Cerebellar nuclear complex (tissue), 1 donor: Measurements from ENCODE around the gene CCNY.
"Not testable (repeated sequence)": the region's sequence is repeated elsewhere in the genome, so short reads cannot be mapped to it uniquely, and the experiment has no call there.

ENCODE experiments used
- DNase-seq, 2 experiments: peaks; one replicate each; lab custom pipeline; 2025; lab: John Stamatoyannopoulos, UW

The CCNY gene

DNA sequence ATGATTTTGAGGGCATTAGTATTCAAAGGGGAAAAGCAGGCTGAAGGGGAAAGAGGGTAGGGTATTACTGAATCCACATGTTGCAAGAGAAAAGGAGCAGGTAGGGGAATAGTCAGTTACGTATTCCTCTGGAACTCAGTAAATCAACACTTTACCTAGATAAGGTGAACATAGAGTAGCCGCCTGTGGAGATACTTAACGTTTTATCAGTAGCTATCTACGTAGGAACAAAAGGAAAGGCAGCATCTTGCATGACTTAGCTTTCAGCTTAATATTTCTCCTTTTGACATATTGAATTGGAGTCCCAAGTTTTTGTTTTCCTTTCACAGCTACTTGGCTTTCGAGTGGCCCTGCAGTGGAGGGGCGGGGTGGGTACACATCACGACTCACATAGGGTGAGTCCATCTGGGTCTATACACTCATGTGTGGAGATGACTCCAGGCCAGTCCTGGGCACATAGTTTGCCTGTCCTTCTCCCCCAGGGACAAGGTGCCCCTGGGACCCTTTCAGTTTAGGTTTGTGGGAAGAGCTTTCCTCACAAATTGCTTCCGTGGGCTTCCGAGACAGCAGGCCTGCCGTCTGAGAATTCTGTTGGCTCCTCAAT lies 48.1 kb downstream of the CCNY start:
- DNase-seq: no peak

DNA sequence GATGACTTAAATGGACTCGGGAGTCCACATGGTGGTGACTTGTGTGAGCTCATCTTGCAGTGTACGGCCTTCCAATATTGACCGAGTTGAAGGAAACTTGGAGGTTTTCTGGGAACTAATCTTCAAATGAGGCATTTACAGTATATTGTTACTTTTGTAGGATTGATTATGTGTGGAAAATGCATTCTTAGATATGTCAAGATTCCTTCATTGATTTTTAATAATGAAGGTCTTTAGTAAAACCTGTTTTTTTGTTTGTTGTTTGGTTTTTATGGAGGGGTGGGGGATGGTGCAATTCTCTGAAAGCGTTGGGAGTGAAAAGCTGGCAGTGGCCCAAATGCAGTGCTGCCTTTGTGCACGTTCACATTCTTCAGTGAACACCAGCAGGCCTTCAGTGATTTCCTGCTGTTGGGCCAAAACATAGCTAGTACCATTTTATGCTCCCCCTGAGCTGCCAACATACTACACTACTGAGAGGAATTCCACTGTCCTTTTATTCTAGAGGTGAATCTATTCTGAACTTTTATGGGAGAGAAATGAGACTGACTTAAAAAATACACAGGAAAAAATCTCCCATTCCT lies 50.4 kb downstream of the CCNY start:
- DNase-seq: no peak

DNA sequence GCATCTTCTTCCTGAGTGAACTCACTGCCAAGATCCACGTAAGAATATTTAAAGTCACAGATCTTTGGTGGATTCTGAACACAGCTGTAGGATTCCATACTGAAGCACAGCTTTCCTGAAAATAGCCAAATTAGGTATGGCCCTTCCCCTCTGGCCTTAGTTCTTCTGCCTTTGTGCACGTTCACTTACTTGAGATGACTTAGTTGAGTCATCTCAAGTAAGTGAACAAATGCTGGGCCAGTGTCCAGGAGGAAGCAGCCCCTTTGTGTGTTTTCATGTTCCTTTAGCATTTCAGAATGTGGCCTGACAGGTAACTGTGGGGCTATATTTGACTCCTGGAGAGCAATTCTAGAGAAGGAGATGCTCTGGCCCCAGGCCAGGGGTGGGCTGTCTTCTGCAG lies 51.5 kb downstream of the CCNY start:
- no peak for DNase-seq

DNA sequence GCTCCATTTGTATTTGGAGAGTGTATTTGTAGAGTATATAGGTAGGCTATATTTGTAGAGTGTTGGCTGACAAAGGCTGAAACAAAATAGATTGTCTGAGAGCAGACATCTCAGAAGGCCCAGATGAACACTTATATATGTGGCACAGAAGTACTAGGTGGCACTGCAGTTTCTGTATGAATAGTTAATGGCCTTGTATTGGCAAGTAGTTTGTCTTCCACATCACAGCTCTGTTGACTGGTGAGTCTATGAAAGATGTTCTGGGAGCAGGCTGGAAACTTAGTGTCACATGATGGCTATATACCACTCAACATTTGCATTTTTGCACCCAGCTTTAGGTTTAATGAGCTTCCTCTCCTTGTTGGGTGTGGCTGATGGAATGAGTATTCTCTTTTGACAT lies 51.9 kb downstream of the CCNY start:
- no peak for DNase-seq

DNA sequence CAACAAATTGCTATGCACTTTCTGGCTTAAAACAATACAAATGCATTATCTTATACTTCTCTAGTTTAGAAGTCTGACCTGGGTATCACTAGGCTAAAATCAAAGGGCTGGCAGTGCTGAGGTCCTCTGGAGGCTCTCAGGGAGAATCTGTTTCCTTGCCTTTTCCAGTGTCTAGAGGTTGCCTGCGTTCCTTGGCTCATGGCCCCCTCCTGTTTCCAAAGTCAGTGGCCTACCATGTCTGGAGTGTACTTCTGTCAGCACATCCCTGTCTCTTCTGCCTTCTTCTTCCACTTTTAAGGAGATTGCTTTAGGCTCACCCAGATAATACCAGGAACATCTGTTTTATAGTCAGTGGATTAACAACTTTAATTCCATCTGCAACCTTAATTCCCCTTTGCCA lies 52.4 kb downstream of the CCNY start:
- no peak for DNase-seq

DNA sequence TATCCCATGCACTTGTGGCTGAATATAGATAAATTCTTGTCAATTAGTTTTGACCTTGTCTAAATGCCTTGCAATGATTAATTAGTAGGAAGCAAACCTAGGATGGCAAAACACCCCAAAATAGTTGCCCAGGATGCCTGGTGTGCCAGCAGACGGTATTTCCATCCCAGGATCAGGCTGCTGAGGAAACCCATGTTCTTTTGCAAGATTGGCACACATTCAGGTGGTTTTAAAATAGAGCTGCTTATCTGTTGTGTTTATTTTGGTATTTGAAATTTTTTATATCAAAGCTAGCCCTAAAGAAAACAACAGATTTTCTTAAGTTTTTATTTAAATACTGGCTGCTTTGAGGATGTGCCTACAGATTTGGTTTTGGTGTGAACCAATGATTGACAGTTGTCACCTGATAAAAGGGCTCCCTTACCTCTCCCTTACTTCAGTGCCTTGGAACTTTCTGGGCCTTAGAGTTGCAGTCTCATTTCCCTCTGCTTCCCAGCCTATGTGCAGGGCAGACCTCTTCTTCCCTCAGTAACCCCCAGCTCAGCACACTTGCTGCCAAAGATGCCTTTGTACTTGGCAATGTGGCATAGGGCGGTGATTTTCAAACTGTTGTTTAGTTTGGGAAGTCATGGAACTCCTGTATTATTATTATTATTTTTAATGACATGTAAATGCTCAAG lies 54.0 kb downstream of the CCNY start:
- no peak for DNase-seq

DNA sequence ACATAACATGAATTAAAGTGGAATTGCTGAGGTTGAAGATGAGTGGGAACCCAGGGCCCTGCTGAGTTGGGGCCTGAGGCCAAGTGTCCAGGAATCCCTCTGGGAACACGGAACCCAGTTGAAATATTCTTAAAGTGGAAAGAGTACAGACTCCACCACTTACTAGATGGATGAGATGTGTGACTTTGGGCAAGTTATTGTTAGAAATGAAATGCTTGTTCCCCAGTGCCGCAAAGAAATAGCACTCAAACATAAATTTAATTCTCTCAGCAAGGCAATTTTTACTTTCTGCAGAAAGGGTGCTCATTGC lies 54.5 kb downstream of the CCNY start:
- no peak for DNase-seq

DNA sequence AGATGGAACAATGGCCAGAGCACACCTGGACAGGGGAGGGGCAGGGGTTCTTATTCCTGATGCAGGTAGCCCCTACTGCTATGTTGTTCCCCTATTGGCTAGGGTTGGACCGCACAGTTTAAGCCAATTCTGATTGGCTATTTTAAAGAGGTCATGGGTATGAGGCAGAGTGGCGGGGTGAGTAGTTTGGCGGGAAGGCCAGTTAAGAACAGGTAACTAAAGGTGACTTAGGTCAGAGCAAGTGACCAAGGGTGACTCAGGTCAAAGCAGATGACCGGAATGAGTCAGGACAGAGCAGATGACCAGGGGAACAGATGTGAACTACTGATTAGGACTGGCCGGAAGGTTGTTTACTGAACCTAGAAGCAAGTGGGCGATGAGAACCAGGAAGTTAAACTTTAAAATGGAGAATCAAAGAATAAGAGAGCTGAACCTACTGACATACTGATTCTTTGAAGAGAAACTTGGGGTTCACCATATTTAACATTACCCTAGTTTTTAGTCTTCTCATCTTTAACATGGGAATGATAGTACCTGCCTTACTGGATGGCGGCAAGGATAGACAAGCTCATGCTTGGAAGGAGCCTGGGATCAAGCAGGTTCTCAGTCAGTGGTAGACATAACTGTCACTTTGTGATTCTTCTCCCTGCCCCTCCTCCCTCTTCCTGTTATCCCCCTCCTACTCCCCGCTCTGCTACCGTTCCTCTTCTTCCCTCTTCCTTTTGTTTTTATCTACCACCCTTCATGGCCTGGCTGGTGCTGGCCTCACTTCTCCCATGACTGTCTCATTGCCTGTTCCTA lies 55.0 kb downstream of the CCNY start:
- DNase-seq: no peak

DNA sequence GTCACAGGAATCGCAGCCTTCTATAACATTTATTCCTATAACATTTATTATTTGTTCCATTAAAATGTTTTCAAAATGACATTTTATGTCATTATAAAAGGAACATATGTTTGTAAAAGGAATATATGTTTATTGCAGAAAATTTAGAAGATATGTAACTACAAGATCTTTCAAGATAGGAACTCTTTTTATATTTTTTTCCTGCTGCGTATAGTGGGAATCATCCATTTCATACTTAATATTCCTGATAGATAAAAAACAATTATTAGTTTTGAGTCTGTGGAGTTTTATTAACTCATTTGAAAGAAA lies 55.6 kb downstream of the CCNY start:
- no peak for DNase-seq

DNA sequence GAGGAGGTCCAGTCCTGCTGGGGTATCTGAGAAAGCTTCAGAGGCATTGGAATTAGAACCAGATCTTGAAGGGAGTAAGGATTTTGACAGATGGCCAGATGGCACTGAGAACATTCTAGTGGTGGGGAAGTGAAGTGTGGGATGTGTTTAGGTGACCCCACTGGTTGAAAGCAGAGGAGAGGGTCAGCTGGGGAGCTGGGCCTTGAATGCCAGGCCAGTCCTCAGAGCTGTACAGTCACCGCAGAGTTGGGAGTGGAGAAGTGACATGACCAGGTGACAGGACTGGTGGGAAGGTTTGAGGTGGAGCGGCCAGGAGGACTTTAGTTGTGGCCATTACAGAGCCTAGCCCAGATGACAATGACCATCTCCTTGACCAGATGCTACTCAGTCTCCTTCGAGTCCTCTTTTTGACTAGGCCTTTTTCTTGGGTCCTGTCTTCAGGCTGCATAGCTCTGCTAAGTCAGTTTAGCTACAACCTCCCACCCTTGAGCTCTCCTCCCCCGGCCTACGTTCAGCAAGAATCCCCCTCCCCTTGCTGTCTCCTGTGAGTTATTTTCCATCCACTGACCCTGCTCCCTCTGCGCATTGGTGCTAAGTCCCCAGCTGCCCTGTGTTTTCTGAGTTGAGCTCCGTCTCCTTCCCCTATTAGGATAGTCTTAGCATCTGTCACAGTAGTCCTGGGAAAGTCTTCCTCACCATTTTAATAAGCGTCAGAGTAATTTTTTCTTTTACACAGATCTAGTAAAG lies 56.3 kb downstream of the CCNY start:
- no peak for DNase-seq

DNA sequence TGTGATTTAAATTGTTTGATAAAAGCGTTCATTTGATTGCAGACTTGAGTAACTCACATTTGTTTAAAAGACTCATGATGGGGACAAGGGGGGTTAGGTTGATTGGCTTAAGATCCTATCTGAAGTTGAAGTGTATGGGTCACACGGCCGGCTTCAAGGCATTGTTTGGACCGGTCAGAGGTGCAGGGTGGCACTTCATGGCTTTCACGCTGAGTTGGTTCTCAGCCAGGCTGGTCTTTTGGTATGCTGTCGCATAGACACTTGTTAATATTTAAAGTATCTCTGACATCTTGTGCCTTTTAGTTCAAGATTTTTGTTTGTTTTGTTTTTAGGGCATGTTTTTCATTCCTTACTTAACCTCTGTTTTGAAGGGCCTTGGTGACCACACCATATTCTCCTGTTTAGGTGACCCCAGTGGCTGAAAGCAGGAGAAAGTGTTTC lies 58.1 kb downstream of the CCNY start:
- DNase-seq: no peak

DNA sequence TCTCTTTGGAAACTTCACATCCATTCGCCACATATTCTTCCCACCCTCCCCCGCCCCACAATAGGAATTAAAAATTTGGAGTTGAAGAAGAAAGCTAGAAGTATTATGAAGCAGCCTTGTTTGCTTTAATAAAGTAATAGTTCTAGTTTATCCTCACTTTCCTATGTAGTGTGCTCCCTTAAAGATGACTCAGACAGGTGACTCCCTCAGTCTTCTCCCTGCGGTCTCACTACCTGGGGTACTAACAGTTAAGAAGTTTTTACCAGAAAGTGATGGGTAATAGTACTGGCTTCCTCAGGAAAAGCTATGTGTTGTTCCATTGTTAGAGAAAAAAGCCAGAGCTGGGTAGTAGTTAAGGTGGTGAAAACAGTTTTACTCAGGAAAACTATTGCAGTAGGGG lies 58.6 kb downstream of the CCNY start:
- no peak for DNase-seq

DNA sequence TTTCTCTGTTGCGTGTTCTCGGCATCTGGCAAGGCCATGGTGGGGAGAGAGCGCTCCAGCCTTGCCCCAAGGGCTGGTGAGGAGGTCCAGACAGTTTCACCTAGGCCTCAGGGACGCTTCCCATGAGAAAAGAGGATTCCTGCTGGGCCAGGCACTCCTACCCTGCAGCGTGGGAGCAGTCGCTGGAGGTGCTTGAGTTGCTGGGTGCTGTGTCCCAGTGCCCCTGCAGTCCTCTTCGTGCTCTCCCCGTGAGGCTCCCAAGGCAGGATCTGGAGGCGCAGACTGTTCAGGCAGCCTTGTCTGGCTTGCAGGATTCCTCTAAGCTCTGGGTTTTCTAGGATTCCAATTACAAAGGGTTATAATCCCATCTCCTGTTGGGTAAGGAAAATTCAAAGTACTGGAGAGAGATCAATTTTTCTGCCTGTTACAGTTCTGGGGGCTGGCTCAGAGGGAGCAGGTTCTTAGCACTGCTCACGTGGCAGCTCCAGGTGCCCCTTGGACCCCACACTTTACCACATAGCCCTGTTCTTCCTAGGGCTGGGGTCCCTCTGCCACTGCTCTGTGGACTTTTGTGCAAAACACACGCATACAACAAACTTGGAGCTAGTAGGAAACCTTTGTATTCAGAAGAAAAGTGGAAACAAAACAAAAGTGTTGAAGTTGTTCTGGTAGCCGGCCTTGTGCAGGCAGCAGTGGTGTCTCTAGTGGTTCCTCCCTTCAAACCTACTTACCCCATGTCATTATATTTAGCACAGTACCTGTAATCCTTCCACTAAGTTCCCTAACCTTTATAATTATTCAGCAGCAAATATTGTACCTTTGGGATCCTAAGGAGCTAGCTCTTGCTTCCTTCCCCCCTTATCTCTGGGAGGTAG lies 60.5 kb downstream of the CCNY start:
- no peak for DNase-seq

DNA sequence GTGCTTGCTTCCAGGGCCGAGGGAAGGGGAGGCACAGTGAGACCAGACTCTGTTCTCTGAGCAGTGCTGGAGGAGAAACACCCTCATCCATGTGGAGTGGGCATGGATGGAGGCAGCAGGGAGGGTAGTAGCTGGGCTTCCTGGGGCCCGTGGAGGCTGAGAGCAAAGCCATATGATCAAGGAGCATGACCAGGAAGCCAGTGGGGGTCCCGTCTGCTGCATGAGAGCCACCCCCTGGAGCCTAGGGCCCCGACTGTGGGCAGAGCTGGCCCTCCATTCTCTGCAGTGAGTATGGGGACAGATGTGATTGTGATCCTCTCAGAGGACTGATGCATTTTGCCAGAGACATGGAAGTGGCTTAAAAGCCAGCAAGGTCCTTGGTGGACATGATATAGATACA lies 61.6 kb downstream of the CCNY start:
- DNase-seq: no peak

DNA sequence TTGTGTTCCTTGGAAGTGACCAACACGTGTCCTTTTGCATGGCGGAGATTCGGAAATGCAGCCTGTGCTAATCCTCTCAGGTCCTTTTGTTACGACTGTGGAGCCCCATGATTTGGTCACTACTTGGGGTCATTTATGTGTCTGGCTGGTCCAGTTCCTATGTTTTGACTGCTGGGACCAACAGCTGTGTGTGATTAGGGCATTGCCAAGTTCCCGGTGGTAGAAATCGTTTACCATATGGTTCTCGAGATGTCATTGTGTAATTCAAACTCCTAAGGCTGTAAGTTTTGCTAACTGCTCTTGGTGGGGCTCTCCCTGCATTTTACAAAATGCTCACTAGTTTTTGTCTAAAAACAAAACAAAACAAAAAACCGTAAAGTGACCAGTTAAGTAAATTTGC lies 62.0 kb downstream of the CCNY start:
- DNase-seq: no peak

DNA sequence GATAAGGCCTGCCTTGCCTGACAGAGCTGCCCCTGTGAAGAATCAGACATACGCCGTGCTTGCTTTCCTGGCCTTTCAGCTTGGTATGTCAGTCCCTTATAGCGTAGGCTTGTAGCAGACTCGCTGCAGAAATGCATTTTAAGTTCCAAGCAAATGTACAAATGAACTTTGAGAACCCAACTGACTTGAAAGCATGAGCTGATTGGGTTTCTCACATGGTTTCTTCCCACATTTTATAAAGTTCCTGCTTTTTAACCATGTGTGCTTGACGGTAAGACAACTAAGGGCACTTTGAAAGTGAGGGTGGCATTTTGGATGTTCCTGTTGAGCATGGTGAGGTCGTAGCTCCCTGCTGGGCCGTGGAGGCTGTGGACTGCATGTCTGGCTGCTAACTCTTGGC lies 62.6 kb downstream of the CCNY start:
- DNase-seq: no peak

DNA sequence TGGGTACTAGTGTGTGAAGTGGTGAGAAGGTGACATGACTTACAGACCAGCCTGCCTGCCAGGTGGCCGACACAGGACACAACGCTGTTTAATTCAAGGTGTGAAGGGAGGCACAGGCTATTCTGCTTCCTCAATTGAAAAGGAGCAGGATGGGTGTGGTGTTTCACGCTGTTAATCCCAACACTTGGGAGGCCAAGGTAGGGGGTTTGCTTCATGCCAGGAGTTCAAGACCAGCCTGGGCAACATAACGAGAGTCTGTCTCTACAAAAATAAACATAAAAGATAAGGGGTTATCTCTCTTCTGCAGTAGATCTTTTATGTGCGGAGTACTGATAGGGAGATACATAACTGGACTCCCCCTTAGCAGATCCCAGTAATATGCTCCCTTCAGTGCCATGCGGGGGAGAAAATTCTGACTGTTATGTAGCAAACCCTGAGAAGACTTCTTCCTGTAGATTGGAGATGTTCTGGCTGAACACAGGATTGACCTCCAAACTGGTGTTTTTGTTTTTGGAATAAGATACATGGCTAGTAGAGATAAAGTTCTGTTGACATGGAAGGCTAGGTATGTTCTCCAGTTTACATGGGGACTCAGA lies 63.2 kb downstream of the CCNY start:
- DNase-seq: no peak

DNA sequence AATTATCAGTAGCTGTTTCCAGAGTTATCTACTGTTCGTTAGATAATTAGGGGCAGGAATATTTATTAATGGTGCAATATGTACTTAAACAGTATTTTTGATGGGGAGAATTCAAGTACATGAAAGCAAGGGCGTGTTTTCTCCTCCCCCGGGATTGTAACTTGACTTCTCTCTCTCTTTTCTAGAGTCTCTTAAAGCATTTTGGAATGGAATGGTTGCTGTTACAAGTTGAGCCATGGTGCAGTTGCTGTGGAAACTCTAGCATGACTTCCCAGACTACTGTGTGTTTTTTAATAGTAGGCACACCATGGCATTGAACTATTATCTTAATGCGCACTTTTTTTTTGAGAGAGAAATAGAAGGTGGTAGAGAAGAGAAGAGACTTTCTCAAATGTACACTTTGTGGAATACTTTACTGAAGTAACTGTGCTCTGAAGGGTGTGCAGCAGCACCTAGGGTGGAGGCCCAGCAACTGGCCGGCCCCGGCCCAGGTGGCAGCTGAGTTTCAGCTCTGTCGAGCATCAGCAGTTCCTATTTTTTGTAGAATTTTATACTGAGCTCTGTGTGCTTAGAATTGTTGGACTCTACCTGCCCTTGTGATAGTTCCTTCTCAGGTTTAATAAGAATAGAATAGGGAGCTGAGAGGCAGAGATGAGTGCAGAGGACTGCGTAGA lies 64.4 kb downstream of the CCNY start:
- DNase-seq: no peak

DNA sequence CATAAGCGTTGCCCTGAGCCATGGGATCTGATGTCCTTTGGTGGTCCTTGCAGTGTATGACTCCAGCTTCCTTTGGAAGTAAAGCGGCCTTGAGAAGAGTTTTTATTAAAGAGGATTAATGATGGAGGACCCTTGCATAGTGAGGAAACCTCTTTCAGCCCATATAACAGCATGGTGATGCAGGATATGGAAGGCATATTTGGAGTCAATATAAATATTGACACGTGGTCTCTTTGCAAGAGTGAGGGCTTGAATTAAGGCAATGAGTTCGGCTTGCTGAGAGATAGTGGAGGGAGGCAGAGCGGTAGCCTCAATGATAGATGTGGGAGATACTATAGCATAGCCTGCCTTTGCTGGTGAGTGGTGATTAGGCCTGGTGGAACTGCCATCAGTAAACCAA lies 67.2 kb downstream of the CCNY start:
- not testable (repeated sequence) for DNase-seq

DNA sequence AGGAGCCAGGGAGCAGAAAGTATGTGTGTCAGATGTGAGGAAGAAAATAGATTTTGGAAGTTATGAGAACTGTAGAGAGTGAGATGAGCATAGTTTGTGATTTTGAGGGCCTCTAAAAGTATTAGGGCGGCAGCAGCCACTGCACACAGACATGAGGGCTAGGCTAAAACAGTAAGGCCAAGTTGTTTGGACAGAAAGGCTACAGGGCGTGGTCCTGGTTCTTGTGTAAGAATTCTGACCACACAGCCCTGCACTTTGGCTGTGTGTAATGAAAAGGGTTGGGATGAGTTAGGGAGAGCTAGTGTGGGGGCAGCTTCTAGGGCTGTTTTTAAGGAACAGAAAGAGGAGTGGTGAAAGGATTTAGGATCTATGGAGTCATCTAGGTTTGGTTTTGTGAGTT lies 67.8 kb downstream of the CCNY start:
- not testable (repeated sequence) for DNase-seq
